ENCODE results near the gene SNX11. TPM values are rescaled to one million over a fixed set of nuclear protein-coding genes. Genes with fewer than 3 reads are reported as not detected.

The SNX11 gene
- polyA plus RNA-seq, 3 donors: 8.4 to 17.1 (median 13.5) TPM

DNA sequence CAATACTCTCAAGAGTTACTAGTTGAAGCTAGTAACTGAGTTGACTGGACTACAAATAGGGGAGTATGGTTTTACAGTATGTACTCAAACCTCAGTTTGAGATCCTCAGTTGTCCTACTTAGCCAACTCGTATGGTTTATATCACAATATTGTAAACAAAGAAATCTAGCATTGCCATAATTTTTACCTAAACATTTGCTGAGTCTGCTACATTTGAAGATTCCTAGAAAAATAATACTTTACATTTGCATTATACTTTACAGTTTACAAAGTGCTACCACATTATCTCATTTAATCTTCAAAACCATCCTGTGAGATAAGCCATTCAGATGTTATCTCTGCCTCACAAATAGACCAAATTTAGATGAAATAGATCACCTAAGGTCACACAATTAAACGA, 22.6 kb upstream of the SNX11 start:
- no peak overlapping the region for H3K27ac ChIP-seq (ENCODE audit: low read depth, low read length)
- WGBS, 3 donors: 51 to 68% (median 63%) methylated on average over 2 of the region's 2 CpGs

DNA sequence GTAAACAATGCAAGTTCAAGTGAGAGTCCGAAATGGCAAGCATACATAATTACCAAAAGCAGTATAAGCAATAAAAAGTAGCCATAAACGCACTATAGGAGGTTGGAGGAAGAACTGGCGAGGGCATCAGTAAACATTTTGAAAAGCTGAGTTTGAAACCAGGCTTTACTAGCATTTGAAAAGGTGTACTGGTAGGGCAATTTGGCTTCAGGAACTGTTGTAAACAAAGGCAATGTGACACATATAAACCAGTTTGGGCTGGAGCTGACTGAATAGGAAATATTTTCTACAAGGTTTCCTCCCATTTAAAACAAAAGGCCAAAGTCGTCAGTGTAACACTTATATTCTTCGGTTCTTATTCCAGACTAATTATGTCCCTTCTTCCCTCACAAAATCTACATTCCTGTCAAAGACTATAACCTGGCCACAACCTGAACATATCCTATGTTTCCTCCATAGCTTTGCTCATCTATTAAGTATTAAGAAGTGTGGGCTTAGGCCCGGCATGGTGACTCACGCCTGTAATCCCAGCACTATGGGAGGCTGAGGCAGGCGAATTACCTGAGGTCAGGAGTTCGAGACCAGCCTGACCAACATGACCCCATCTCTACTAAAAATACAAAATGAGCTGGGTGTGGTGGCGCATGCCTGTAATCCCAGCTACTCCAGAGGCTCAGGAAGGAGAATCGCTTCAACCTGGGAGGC, 14.1 kb upstream of the SNX11 start:
- no peak overlapping the region for H3K27ac ChIP-seq (ENCODE audit: low read depth, low read length)
- 90 to 92% (median 91%) methylated on average over 11 of the region's 11 CpGs for WGBS, 3 donors

DNA sequence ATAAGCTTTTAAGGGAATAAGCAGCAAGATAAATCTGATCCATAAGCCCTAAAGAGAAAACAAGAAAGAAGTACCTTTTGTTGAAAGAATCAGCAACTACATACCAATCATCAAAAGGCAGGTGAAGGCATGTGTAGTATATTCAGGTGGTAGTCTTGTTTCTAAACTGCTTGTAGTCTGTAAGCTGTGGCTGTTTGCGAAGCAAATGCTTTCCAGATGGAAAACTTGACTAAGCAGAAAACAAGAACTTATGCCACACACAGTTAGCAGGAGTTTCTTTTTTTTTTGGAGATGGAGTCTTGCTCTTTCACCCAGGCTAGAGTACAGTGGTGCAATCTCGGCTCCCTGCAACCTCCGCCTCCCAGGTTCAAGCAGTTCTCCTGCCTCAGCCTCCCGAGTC, 12.0 kb upstream of the SNX11 start:
- 80 to 89% (median 86%) methylated on average over 4 of the region's 4 CpGs for WGBS, 3 donors
- H3K27ac ChIP-seq (ENCODE audit: low read depth, low read length): no peak overlapping the region

DNA sequence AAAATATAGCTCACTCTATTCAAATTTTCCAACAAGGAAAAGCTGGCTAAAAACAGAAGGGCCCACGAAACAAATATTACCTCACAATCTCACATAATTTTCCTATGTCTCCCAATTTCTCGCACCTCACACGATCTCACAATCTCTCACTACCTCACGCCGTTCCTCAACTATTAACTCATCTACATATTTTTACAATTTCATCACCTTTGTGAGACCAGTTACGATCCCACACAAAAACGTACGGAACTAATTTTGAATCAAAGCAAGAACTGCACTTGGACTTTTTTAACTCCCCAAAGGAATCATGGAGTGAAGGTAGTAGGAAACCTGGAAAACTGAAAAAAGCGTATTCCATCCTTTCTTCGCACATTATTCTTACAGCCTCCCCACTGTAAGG, 7.4 kb upstream of the SNX11 start:
- no peak overlapping the region for H3K27ac ChIP-seq (ENCODE audit: low read depth, low read length)
- WGBS, 3 donors: 32 to 58% (median 47%) methylated on average over 10 of the region's 10 CpGs

DNA sequence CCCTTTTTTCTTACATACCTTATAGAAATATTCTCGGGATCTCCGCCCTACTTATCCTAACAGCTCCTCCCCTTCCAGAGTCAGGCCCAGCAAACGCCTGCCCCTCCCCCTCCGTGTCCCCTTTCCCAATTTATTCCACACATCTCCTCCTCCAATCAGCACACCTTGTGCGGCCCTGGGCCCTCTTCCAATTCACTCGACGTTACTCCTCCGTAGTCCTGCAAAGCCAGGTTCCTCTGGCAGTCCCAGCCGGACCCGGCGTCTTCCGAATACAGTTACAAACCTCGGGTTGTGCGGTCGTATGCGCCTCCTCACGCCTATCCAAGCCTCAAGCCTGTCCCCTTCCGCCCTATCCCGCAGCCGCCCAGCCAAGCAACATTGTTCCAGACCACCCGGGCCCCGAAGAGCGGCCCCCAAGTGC, 7.0 kb upstream of the SNX11 start:
- H3K27ac ChIP-seq (ENCODE audit: low read depth, low read length): no peak overlapping the region
- 0 to 1% (median 1%) methylated on average over 23 of the region's 23 CpGs for WGBS, 3 donors

DNA sequence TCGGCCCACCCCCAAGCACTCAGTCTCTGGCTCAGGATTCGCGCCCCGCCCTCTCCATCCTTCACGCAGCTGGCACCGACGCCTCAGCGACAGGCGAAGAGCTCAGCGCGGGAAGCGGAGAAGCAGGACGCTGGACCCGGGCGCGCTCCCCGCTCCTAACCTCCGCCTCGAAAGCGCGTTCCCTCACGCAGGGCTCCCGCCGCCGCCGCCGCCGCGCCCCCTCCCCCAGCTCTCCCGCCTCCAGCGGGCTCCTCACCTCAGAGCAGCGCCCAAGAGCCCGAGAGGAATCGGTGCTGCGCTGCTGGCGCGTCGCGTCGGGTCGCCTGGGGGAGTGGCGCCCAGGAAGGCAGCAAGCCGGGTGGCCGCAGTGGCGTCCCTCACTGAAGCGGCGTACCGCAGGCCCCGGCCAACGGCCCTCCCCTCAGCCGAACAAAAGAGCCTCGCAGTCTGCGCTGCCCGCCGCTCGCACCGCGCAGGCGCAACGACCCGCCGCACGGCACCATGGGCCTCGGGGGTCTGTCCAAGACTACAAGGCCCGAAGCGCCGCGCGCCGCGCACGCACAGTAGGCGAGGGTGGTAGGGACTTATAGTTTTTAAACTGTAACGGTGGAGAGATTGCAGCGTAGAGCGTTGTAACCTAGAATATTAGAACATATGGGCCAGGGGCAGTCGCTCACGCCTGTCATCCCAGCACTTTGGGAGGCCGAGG, 6.4 kb upstream of the SNX11 start, which contains the start of gene CBX1:
TSS of gene CBX1 (minus strand) at position 467 of the 709 bp plus-strand sequence. CDS start 24,474 bp downstream, outside the sequence.
- 0% methylated on average over 62 to 79 of the region's 79 CpGs for WGBS, 3 donors
- no peak within 1 kb of the TSS for H3K27ac ChIP-seq (ENCODE audit: low read depth, low read length)

DNA sequence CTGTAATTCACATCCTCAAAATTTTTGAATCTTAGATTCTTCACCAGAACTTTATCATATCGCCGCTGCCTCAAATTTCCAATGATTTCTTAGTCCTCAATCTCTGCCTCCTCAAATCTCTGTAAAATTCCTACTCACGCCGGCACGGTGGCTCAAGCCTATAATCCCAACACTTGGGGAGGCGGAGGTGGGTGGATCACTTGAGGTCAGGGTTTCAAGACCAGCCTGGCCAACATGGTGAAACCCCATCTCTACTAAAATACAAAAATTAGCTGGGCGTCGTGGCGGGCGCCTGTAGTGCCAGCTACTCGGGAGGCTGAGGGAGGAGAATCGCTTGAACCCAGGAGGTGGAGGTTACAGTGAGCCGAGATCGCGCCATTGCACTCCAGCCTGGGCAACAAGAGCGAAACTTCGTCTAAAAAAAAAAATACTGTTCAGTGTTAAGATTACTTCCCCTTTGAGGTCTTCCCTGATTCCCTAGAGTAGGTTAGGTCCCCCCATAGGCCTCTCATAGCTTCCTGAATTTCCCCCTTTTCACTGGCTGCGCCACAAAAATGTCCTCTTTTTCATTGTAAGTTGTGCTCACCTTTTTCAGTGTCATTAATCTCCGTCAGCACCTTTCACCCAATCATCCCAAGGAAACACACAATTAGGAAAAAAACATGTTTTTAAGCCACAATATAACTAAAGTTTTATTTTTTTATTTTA, 5.4 kb upstream of the SNX11 start:
- H3K27ac ChIP-seq (ENCODE audit: low read depth, low read length): no peak overlapping the region
- 75 to 81% (median 75%) methylated on average over 19 of the region's 19 CpGs for WGBS, 3 donors

DNA sequence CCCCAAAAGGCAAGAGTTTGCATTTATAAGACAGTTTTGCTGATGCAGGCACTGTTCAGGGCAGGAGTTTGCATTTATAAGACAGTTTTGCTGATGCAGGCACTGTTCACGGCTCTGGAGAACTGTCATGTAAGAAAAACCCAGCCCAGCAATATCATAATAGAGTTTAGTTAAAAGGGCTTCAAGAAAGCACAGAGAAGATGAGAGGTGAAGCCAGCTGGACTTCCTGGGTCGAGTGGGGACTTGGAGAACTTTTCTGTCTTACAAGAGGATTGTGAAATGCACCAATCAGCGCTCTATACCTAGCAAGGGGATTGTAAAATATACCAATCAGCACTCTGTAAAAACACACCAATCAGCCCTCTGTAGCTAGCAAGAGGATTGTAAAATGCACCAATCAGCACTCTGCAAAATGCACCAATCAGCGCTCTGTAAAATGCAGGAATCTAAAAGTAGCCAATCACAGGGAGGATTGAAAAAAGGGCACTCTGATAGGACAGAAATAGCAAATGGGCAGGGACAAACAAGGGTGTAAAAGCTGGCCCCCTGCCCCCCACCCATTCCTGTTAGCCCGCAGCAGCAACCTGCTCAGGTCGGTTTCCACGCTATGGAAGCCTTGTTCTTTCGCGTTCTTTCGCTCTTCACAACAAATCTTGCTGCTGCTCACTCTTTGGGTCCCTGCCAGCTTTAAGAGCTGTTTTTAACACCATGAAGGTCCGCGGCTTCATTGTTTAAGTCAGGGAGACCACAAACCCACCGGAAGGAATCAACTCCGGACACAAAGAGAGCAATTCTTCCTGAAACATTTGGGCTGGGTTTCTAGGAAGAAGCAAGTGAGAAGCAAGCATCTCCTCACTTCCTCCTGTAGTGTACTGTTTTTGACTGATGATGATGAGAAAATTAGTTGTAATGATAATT, 4.5 kb upstream of the SNX11 start:
- no peak overlapping the region for H3K27ac ChIP-seq (ENCODE audit: low read depth, low read length)
- 49 to 80% (median 63%) methylated on average over 14 of the region's 14 CpGs for WGBS, 3 donors

DNA sequence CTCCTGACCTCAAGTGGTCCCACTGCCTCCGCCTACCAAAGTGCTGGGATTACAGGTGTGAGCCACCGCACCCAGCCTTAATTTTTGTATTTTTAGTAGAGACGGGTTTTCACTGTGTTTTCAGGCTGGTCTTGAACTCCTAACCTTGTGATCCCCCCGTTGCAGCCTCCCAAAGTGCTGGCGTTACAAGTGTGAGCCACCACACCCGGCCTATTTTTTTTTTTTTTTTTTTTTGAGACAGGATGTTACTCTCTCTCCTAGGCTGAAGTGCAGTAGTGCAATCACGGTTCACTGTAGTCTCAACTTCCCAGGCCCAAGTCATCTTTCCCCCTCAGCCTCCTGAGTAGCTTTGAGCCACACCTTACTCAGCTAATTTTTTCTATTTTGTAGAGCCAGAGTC, 3.1 kb upstream of the SNX11 start:
- no peak overlapping the region for H3K27ac ChIP-seq (ENCODE audit: low read depth, low read length)
- 81 to 87% (median 81%) methylated on average over 7 of the region's 7 CpGs for WGBS, 3 donors

DNA sequence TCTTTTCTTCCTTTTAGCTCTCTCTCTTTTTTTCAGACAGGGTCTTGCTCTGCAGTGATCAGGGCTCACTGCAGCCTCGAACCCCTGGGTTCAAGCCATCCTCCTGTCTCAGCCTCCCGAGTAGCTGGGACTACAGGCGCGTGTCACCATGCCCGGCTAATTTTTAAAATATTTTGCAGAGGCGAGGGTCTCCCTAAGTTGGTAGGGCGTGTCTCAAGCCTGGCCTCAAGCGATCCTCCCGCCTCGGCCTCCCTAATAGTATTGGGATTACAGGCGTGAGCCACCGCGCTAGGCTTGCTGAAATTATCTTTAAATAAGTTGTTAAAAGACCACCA, 797 bp upstream of the SNX11 start:
- WGBS, 3 donors: 35 to 51% (median 38%) methylated on average over 13 of the region's 13 CpGs

DNA sequence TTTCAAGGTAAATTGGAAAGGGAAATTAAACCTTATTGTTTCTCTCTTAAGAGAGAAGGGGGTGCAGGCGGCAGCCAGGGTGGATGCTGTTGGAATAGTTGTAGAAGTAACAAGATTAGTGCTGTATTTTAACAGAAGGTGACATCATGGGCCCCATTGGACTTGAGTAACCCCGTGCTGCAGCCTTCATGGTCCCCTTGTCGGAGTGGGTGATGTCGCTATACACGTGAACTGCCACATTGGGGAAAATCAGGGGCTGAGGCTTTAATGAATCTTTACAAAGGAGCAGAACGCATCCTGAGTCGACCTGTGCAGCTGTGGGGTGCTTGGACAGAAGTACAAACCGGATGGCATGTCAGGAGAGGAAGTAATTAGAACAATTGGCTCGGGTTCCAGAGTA, 3.2 kb downstream of the SNX11 start:
- no peak overlapping the region for H3K27ac ChIP-seq (ENCODE audit: low read depth, low read length)
- 54 to 77% (median 65%) methylated on average over 9 of the region's 9 CpGs for WGBS, 3 donors

More for the DNA sequence above, 797 bp upstream of the SNX11 start:
- H3K27ac ChIP-seq (ENCODE audit: low read depth, low read length): no peak overlapping the region

DNA sequence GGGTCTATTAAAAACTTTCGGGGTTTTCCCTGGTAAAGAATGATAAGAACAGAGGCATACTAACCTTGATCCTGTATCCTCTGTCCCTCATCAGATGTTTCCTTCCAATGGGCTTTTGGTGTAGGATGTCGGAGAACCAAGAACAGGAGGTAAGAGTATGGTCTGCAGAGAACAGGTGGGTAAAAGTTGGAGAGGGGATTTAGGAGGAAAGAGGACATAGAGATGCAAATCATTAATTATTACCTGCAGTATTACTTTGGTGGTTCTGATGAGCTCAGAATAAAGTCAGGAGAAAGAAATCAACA, 4.3 kb downstream of the SNX11 start:
- H3K27ac ChIP-seq (ENCODE audit: low read depth, low read length): no peak overlapping the region
- 68 to 83% (median 82%) methylated on average over 2 of the region's 2 CpGs for whole genome bisulfite sequencing, 3 donors

DNA sequence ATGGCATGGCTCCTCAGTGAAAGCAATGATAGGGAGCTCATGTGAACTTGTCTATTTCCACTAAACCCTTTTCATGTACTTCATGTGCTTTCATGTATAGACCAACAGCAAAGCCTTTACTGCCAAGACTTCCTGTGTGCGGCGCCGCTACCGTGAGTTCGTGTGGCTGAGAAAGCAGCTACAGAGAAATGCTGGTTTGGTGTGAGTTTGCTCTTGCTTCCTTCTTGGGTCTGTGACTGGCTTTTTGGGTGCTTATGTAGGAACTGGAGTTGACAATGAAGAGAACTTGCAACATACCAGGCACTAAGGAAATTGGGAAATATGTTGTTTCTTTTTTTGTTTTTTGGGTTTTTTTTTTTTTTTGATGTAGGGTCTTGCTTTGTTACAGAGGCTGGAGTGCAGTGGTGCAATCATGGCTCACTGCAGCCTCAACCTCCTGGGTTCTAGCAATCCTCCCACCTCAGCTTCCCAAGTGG, 5.7 kb downstream of the SNX11 start:
- H3K27ac ChIP-seq (ENCODE audit: low read depth, low read length): no peak overlapping the region
- WGBS, 3 donors: 53 to 88% (median 63%) methylated on average over 5 of the region's 5 CpGs

DNA sequence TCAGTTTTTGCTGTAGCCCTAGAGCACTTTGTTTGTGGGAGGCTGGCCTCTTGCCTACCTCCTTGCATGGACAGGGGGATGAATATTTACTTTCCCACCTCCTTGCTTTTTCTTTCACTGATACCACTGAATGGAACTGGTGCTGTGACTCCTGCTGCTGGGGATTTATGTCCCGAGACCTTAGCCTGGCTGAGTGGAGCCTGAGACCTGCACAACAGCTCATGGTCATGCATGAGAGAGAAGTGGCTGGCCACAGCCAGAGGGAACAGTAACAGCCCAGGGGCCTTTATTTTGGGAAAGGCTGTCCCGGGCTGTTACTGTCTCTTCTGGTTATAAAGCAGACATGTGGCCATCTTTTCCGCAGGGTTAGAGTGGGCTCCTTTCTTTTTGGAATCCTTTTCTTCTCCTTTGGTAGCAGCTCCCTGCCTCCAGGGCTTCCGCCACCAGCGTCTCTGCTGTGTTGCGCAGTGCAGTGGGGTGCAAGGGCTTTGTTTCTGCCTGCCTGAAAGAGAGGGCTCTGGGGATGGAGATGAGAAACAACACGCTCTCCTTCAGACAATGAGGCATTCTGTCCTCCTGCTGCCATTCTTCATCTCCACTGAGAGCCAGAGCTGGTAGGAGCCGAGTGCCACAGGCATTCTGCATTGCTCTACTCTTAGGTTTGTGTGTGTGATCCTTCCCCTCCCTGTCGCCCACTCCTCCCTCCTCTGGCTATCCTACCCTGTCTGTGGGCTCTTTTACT, 14.5 kb downstream of the SNX11 start:
- H3K27ac ChIP-seq (ENCODE audit: low read depth, low read length): no peak overlapping the region
- 82 to 93% (median 88%) methylated on average over 9 of the region's 9 CpGs for WGBS, 3 donors

DNA sequence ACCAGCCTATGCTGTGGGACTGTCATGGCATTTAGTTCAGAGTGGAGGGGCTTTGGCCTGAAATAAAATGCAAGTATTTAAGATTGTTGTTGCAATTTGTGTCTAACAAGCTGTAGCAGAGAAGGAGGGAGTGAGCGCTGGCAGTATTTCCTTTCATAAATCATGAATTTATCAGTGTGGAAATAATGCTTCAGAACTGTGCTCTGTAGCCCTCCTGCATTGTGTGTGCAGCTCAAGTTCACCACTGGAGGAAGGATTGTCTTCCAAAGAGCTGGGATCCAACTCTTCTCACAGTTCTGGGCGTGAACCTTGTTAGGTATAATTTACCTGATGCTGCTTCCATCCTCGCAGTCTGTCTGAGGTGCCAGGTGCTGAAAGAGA, 15.1 kb downstream of the SNX11 start:
- H3K27ac ChIP-seq (ENCODE audit: low read depth, low read length): no peak overlapping the region
- 84 to 90% (median 84%) methylated on average over 3 of the region's 3 CpGs for WGBS, 3 donors

DNA sequence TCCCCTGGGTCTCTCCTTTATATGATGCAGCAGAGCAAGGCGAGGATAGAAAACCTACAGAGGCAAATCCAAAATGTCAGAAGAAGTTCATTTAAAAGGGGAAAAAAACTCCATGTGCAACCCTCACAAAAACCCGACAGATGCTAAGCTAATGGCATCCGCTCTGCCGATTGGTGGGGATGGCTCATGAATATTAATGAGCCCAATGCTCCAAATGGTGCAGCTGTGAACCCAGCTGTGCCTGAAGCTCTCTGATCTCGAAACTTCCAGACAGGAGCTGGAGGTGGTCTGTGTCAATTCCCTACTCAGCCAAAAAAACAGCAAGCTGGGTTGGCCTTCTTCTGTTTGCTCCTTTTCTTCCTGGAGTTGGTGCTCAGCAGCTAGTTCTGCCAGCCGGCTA, 15.5 kb downstream of the SNX11 start:
- 80 to 88% (median 87%) methylated on average over 6 of the region's 6 CpGs for WGBS, 3 donors
- no peak overlapping the region for H3K27ac ChIP-seq (ENCODE audit: low read depth, low read length)

DNA sequence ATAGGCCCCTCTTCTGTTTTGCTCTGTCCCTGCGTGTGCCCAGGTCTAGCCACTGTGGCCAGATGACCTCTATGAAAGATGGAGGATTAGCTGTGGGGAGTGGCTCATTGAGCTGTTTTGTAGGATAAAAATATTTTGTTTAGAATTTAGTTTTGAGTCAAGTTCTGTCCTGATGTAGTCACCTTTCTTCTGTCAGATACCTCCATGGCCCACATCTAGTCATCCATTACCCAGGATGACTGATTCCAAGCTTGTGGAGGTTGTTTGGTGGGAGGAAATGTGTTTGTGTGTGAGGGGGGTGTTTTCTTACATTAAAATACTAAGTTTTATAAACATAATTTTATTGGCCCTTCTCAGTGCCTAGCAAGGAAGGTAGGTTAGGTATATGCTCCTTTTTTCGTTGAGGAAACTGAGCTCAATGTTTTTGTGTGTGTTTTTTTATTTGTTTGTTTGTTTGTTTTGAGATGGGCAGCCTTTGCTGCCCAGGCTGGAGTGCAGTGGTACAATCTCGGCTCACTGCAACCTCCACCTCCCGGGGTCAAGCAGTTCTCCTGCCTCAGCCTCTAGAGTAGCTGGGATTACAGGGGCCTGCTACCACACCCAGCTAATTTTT, 16.3 kb downstream of the SNX11 start:
- no peak overlapping the region for H3K27ac ChIP-seq (ENCODE audit: low read depth, low read length)
- 94 to 96% (median 95%) methylated on average over 4 of the region's 4 CpGs for WGBS, 3 donors

Data from adipose tissue (tissue), 3 donors.